HUES64 (cell line): ENCODE results near the gene ASB2.

Experiments used
- H3K27ac ChIP-seq: 2 replicates; pipeline ENCODE4 v1.7.0; 2013; ENCODE audit warnings: low read depth, low read length, inconsistent platforms
- H3K27me3 ChIP-seq: 2 replicates; pipeline ENCODE4 v1.6.1; 2013; ENCODE audit warnings: mild to moderate bottlenecking, low read length; ENCODE audit not compliant: insufficient read depth
- H3K36me3 ChIP-seq: 2 replicates; pipeline ENCODE4 v1.6.1; 2013; ENCODE audit warnings: mild to moderate bottlenecking, low read length; ENCODE audit not compliant: insufficient read depth
- H3K4me1 ChIP-seq: 2 replicates; pipeline ENCODE4 v1.6.1; 2013; ENCODE audit warnings: mild to moderate bottlenecking, low read length, moderate library complexity; ENCODE audit not compliant: insufficient read depth
- H3K4me3 ChIP-seq: 2 replicates; pipeline ENCODE4 v1.5.1; 2013; ENCODE audit warnings: mild to moderate bottlenecking, low read length, moderate library complexity
- H3K9ac ChIP-seq: 2 replicates; pipeline ENCODE4 v1.6.1; 2013; ENCODE audit warnings: mild to moderate bottlenecking, low read depth, low read length
- H3K9me3 ChIP-seq: 2 replicates; pipeline ENCODE4 v1.6.1; 2013; ENCODE audit warnings: low read depth, low read length; ENCODE audit not compliant: insufficient read depth
- WGBS: fragments of 150-250, 120-280 bp; methylation state at CpG from one replicate; pipeline ENCODE4 v1.1.7; 2013; ENCODE audit warnings: missing lambda C conversion rate; 5-methylcytosine and 5-hydroxymethylcytosine counted together

The ASB2 gene

DNA sequence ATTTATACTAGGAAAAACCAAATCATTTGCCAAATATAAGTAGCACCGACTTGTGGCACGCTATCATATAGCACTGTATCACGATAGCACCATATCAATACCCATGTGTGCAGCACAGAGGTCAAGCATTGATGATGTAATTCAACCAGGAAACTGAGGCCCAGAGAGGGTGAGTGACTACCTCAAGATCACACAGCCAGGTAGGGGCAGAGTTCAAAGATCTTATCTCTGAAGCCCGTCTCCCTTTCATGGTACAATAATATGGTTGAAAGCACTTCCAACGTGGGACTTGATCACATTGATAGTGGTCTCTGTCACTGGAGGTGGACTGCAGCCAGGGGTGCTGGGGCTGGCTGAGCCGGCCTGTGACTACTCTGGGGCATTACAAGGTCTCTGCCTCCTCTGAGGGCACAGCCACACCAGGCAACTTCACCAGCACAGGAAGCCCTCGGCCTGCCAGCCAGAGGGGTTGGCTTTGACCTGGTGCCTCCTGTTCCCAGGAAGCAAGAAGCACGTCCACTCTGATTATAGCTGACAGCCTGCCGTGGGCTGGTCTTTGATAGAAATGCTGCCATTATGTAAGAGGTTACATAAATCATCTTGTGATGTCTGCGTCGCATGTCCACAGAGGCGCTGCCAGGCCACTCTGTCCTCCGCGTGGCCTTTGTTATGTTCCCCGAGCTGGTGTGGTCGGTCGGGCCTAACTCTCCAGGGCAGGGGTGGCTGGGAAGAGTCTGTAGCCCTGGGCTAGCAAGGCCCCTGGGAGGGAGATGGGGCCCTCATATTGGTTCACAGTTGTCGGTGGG, 55.2 kb downstream of the ASB2 start:
- 94% methylated on average over 18 of the region's 18 CpGs for WGBS
- no peaks in the 10 kb centered on the region for H3K27me3 ChIP-seq
- no peak overlapping the region for H3K4me3 ChIP-seq
- no peak overlapping the region for H3K9ac ChIP-seq
- H3K9me3 ChIP-seq, result no peaks in the 10 kb centered on the region
- no peak overlapping the region for H3K27ac ChIP-seq
- no peaks in the 10 kb centered on the region for H3K36me3 ChIP-seq
- no peaks in the 10 kb centered on the region for H3K4me1 ChIP-seq

DNA sequence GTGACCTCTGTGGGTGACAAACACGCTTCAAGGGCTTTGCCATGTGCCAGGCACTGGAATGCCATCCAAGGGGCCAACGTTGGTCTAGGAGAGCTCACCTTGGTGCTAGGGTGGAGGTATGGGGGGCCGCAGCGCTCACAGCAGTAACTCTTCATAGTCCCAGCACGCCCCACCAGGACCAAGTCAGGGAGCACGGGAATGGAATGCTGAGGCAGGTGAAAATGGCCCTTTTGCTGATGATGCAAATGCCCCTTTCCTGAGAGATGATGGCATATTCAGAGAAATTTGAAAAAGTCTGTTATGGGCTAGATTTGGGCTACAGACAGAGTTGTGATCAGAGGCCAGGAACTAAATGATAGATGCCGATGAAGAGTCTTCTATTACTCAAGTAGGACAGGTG, 59.2 kb downstream of the ASB2 start:
- WGBS, result 94% methylated on average over 7 of the region's 7 CpGs

DNA sequence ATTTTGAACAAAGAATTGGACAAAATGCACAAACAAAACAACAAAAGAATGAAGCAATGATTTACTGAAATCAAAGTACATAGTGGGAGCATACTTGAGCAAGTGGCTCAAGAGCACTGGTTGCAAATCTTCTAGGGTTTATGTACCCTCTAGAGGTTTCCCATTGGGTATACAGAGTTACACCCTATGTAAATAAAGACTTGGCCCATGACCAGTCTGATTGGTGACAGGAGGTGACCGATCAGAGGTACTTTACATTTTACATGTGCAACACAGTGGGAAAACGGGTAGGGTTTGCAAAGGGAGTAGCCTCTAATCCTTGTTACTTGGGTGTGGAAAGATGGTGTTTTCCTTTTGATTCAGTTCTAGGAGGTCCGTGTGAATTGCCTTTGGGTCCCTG, 59.9 kb downstream of the ASB2 start:
- WGBS, result 93% methylated on average over 3 of the region's 3 CpGs
- no peaks in the 10 kb centered on the region for H3K4me1 ChIP-seq
- H3K36me3 ChIP-seq, result no peaks in the 10 kb centered on the region
- no peaks in the 10 kb centered on the region for H3K9me3 ChIP-seq
- no peaks in the 10 kb centered on the region for H3K27me3 ChIP-seq
- H3K9ac ChIP-seq, result no peak overlapping the region
- no peak overlapping the region for H3K27ac ChIP-seq
- H3K4me3 ChIP-seq, result no peak overlapping the region

More for the DNA sequence above, 59.2 kb downstream of the ASB2 start:
- Histone ChIP-seq H3K27ac (no peak overlapping the region), H3K9ac (no peak overlapping the region), H3K27me3 (no peaks in the 10 kb centered on the region), H3K4me3 (no peak overlapping the region), H3K4me1 (no peaks in the 10 kb centered on the region), H3K36me3 (no peaks in the 10 kb centered on the region), H3K9me3 (no peaks in the 10 kb centered on the region)

DNA sequence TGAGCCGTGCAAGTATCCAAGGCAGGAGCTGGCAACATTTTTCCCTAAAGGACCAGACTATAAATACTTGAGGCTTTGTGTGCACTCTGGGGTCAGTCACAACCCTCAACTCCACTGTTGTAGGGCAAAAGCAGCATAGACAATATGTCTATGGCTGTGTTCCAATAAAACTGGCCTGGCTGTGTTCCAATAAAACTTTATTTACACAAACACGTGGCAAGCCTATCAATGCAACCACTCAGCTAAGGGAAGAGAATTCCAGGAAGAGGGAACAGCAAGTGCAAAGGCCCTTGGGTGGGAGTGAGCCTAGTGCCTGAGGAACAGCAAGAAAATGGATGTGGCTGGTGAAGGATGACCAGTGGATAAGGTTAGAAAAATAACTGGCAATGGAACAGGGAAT, 60.6 kb downstream of the ASB2 start:
- no peaks in the 10 kb centered on the region for H3K27me3 ChIP-seq
- no peak overlapping the region for H3K4me3 ChIP-seq
- WGBS, result 77% methylated on average over 2 of the region's 2 CpGs
- no peak overlapping the region for H3K9ac ChIP-seq
- no peaks in the 10 kb centered on the region for H3K36me3 ChIP-seq
- H3K9me3 ChIP-seq, result no peaks in the 10 kb centered on the region
- no peak overlapping the region for H3K27ac ChIP-seq
- H3K4me1 ChIP-seq, result no peaks in the 10 kb centered on the region

GRCh38 chr14:93915070-93915705, 61.2 kb downstream of the ASB2 start:
- no peaks in the 10 kb centered on the region for H3K27me3 ChIP-seq
- no peaks in the 10 kb centered on the region for H3K36me3 ChIP-seq
- H3K9ac ChIP-seq, result no peak overlapping the region
- WGBS, result 86% methylated on average over 14 of the region's 14 CpGs
- H3K4me1 ChIP-seq, result no peaks in the 10 kb centered on the region
- H3K4me3 ChIP-seq, result no peak overlapping the region
- no peak overlapping the region for H3K27ac ChIP-seq
- H3K9me3 ChIP-seq, result no peaks in the 10 kb centered on the region

DNA sequence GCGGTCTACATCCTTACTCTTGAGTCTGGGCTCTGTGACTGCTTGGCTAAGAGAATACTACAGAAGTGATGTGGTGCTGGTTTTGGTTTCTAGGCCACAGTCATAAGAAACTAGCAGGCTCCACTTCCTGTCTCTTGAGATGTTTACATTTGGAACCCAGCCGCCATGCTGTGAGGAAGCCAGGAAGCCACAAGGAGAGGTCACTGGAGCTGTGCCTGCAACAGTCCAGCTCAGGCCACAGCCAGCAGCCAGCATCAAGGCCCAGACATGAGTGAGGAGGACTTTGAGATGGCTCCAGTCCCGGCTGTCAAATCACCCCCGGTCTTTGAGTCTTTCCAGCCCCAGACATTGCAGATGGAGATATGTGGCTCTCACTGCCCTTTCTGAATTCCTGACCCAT, 62.1 kb downstream of the ASB2 start:
- H3K27me3 ChIP-seq, result no peaks in the 10 kb centered on the region
- no peaks in the 10 kb centered on the region for H3K4me1 ChIP-seq
- no peak overlapping the region for H3K9ac ChIP-seq
- H3K27ac ChIP-seq, result no peak overlapping the region
- H3K36me3 ChIP-seq, result no peaks in the 10 kb centered on the region
- WGBS, result 95% methylated on average over 3 of the region's 4 CpGs
- no peak overlapping the region for H3K4me3 ChIP-seq
- H3K9me3 ChIP-seq, result no peaks in the 10 kb centered on the region

DNA sequence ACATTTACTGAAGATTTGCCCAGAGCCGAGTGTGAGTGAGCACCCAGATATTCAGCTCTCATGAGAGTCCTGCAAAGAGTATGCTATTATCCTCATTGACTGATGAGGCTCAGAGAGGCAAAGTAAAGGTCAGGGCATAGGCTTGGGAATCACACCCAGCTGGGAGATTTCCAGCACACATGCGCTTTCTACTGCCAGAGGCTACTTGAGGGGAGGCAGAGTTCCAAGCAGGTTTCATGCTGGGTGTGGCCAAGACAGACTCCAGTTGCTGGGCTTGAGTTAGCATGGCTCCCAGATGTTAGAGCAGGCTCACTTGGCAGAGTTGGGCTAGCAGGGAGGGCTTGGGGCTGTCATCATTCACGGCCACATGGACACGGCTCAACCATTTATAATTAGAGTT, 63.6 kb downstream of the ASB2 start:
- Histone ChIP-seq H3K4me1 (no peaks in the 10 kb centered on the region), H3K27me3 (no peaks in the 10 kb centered on the region), H3K9me3 (no peaks in the 10 kb centered on the region), H3K4me3 (no peak overlapping the region), H3K9ac (no peak overlapping the region), H3K27ac (no peak overlapping the region), H3K36me3 (no peaks in the 10 kb centered on the region)
- WGBS, result 93% methylated on average over 4 of the region's 4 CpGs

DNA sequence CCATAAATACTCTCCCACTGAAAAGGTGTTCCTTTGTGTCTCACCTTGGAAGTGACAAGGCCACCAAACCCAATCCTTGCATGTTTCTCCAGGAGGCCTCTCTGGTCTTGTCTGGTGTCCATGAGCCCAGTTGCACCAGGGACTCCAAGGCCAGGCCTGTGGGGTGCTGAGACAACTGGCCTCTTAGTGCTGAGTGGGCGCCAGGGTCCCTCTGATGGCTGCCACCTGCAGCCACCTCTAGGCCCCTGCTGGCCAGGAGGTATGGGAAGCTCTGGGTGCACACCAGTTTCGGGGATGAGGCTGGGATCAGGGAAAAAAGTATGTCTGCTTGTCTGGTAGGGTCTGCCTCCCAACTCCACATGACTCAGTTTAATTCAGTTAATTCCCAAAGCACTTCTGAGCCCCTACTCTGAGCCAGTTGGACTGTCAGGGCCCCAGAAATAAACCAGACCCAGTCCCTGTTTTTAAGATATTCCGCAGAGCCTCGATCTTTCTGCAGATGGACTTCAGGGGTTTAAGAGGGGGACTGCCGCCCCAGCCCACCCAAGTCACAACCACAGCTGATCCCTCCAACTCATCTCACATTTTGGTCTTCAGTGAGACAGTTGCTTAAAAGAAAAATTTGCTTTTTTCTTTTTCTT, 64.3 kb downstream of the ASB2 start:
- H3K36me3 ChIP-seq, result no peaks in the 10 kb centered on the region
- 91% methylated on average over 5 of the region's 5 CpGs for WGBS
- H3K27me3 ChIP-seq, result no peaks in the 10 kb centered on the region
- H3K27ac ChIP-seq, result no peak overlapping the region
- no peaks in the 10 kb centered on the region for H3K4me1 ChIP-seq
- H3K9me3 ChIP-seq, result no peaks in the 10 kb centered on the region
- no peak overlapping the region for H3K9ac ChIP-seq
- H3K4me3 ChIP-seq, result no peak overlapping the region

DNA sequence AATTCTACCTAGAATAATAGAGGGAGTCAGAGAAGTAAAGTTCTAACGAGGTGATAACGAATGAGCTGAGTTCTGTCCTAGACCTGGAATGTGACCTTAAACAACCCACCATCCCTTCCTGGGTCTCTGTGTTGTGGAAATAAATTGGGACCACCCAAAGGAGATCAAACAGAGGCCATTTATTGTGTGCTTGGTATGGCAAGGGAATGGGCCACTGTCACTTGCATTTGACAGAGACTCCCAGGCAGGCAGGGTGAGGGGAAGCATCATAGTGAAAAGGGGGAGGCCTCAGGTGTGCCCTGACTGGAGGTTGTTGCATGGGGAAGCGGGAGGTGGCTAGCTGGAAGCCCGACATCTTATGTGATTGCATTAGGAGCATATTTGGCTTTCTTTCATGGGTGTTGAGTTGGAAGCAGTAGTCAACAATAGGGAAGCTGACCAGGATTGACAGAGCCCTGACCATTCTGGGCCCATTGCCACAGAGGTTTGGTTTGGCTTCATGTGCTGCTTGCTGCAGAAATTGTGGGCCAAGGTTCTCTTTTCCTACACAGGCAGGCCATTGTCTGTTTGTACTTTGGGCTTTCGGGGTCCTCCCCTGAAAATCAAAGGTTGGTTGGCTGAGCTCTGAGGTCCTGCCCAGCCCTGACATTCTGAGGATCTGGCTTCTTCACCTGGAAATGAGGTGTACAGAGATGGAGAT, 66.8 kb downstream of the ASB2 start:
- WGBS, result 93% methylated on average over 4 of the region's 5 CpGs
- H3K27me3 ChIP-seq, result no peaks in the 10 kb centered on the region
- H3K36me3 ChIP-seq, result no peaks in the 10 kb centered on the region
- no peak overlapping the region for H3K27ac ChIP-seq
- H3K9me3 ChIP-seq, result no peaks in the 10 kb centered on the region
- no peak overlapping the region for H3K4me3 ChIP-seq
- H3K9ac ChIP-seq, result no peak overlapping the region
- peaks cover 10% of the 10 kb centered on the region for H3K4me1 ChIP-seq

DNA sequence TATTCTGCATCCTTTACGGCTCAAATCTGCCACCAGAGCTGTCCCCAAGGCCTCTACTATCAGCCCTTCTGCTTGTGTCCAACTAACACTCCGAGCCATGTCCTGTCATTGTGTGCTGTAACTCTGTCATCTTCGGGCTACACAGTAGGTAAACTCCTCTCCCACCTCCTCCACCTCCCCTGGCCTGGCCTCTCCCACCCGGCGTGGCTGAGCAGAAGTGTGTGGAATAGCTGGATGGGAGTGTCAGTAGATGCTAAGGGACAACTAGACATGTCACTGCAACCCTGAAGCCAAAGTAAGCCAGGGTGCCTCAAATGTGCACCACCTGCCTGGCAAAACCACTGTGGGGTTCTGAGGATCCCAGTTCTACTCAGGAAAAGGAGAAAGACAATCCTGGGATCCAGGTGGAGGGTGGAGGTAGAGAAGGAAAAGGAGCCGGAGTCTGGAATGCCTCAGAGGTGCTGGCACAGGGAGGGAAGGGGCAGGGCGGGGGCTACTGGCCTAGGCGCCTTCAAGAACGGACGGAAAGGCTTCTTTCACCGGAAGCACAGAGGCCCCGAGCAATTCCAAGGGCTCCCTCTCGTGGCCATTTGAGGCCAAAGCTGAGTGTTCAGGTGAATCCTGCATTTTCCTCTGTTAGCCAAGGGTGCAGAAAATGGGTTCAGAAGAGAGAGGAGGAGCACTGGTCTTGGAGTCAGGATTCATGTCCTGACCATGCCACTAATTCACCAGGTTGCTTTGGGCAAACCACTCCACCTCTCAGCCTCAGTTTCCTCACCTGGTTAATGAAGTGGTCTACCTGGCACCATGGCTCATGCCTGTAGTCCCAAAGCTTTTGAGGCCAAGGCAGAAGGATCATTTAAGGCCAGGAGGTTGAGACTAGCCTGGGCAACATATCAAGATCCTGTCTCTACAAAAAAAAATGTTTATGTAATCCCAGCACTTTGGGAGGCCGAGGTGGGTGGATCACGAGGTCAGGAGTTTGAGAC, 69.7 kb downstream of the ASB2 start:
- Histone ChIP-seq H3K4me1 (peaks cover 10% of the 10 kb centered on the region), H3K9me3 (no peaks in the 10 kb centered on the region), H3K9ac (no peak overlapping the region), H3K36me3 (no peaks in the 10 kb centered on the region), H3K4me3 (no peak overlapping the region), H3K27ac (no peak overlapping the region), H3K27me3 (no peaks in the 10 kb centered on the region)
- WGBS, result 50% methylated on average over 15 of the region's 15 CpGs
